ENCODE data around the gene PLOD3.
"Not testable (repeated sequence)": the region's sequence is repeated elsewhere in the genome, so short reads cannot be mapped to it uniquely, and the experiment has no call there.

PLOD3 gene

GRCh38 chr7:101217388-101218235 is at the start of gene PLOD3, which contains the start of gene ZNHIT1:
Gene PLOD3 (minus strand): TSS chr7:101217581. CDS start chr7:101217274, 307 bp downstream.
Gene ZNHIT1 (plus strand): TSS chr7:101218165. CDS start chr7:101218196, 31 bp downstream.
- DNase-seq, result peak; percentile 97

DNA sequence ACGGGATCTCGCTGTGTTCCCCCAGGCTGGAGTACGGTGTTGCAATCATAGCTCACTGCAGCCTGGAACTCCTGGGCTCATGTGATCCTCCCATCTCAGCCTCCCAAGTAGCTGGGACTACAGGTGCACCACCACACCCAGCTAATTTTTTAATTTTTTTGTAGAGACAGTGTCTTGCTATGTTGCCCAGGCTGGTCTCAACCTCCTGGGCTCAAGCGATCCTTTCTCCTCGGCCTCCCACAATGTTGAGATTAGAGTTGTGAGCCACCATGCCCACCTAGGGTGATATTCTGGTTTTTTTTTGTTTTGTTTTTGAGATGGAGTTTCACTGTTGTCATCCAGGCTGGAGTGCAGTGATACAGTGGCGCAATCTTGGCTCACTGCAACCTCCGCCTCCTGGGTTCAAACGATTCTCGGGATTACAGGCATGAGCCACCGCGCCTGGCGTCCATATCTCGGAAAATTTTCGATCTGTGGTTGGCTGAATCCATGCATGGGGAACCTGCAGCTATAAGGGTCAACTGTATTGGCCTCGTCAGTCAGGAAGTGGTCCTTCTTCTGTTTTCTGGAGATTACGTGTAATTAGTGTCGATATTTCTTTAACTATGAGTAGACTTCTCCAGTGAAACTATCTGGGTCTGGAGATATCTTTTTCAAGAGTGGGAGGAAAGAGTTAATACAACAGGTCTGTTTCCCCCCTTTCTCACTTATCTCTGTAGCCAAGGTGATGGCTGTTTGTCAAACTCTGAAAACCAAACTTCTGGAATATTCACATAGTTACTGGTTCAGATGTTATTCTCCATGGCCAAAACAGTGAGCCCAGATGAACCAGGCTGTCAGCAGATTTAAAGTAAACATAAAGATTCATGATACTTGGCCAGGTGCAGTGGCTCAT is 48.5 kb upstream of the PLOD3 start:
- no peak for DNase-seq

- DNase-seq, result not testable (repeated sequence)
Observed at GRCh38 chr7:101264102-101264706, 46.8 kb upstream of the PLOD3 start.

DNA sequence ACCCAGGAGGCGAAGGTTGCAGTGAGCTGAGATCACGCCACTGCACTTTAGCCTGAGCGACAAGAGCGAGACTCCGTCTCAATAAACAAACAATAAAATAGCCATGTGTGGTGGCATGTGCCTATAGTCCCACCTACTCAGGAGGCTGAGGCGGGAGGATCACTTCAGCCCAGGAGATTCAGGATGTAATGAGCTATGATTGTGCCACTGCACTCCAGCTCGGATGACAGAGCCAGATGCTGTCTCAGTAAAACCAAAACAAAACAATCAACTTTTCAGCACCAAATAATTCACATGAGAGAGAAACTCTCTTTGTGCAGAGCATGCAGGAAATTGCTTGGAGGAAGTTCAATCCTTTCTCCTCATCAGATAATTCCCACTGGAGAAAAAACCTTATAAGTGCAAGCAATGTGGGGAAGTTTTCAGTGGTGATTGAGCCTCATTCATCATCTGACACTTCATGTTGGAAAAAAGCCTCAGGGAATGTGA is 40.9 kb upstream of the PLOD3 start:
- DNase-seq, result no peak

DNA sequence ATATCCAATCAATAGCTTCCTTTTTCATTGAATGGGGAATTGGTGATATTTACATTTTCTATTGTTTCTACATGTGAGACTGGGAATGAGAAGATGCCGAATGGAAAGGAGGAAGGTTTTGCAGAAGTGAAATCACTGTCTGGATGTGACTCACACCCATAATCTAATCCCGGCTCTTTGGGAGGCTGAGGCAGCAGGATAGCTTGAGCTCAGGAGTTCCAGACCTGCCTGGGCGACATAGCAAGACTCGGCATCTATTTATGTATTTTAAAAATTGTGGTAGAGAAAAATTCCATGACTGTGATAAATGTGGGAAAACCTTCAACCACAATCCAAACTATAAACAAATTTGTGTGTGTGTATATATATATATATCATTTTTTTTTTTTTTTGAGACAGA is 38.4 kb upstream of the PLOD3 start:
- no peak for DNase-seq

DNA sequence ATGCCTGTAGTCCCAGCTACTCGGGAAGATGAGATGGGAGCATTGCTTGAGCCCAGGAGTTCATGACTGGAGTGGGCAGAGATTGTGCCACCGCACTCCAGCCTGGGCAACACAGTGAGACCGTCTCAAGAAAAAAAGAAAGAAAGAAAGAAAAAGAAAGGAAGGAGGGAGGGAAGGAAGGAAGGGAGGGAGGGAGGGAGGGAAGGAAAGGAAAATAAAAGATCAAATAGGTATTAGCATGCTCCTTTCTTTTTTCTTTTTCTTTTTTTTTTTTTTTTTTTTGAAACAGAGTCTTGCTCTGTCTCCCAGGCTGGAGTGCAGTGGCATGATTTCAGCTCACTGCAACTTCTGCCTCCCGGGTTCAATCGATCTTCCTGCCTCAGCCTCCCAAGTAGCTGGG is 35.8 kb upstream of the PLOD3 start:
- DNase-seq, result not testable (repeated sequence)

GRCh38 chr7:101251871-101252659 is 34.7 kb upstream of the PLOD3 start:
- DNase-seq, result peak; percentile 99

DNA sequence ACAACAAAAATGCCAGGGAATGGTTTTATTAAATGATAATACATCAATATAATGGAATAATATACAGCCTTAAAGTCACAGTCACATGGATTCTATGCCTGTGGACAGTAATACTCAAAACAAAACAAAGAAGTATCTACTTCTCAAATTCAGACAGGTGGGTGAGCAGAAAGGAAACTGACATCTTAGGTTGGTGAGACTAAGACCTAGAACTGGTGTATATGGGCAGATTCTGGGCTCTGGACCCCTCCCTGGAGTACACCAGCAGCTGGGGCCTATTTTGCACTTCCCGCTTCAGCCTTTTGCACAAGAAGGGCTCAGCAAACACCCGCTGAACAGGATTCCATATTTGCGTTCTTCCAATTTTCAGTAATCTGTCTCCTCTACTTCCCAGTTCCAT is 32.9 kb upstream of the PLOD3 start:
- DNase-seq, result peak; percentile 31

- DNase-seq, result no peak
Observed at GRCh38 chr7:101248276-101248675, 30.9 kb upstream of the PLOD3 start.

- no peak for DNase-seq
Observed at GRCh38 chr7:101245147-101245668, 27.8 kb upstream of the PLOD3 start.

GRCh38 chr7:101244375-101245146 is 27.2 kb upstream of the PLOD3 start, which contains the start of gene FIS1:
Gene FIS1 (minus strand): TSS chr7:101245081. CDS start chr7:101245004, 77 bp downstream.
- peak; percentile 96 for DNase-seq

DNA sequence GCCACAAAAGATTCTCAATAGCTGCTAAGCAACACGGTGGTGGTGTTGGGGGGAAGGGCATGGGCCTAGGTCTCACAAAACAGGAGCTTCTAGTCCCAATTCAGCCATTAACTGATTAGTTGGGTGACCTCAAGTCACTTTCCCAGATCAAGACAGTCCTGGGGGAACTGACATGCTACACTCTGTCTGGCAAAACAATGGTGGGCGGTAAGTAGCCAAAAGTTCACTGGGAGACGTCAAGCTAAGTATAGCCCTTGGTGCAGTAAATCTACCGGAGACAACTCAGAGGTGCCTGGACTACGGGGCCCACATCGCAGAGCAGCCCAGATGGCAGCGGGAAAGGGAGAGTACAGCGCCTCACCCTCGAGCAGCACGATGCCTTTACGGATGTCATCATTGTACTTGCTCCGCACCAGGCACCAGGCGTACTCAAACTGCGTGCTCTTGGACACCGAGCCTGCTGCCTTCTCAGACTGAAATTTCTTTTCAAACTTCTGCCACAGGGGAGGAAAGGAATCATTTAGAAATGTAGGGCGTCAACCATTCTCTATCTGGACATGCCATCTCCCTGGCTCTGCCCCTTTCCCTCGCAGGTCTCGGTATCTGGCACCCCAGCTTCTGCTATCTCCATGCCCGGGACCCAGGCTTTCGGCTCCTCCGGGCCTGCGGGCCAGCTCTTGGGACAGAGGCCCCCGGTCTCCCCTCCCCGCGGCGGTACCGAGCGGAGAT is 26.4 kb upstream of the PLOD3 start:
- DNase-seq, result no peak

GRCh38 chr7:101241443-101242349 is 24.3 kb upstream of the PLOD3 start:
- DNase-seq, result no peak

GRCh38 chr7:101241015-101241363 is 23.6 kb upstream of the PLOD3 start:
- DNase-seq, result no peak

DNA sequence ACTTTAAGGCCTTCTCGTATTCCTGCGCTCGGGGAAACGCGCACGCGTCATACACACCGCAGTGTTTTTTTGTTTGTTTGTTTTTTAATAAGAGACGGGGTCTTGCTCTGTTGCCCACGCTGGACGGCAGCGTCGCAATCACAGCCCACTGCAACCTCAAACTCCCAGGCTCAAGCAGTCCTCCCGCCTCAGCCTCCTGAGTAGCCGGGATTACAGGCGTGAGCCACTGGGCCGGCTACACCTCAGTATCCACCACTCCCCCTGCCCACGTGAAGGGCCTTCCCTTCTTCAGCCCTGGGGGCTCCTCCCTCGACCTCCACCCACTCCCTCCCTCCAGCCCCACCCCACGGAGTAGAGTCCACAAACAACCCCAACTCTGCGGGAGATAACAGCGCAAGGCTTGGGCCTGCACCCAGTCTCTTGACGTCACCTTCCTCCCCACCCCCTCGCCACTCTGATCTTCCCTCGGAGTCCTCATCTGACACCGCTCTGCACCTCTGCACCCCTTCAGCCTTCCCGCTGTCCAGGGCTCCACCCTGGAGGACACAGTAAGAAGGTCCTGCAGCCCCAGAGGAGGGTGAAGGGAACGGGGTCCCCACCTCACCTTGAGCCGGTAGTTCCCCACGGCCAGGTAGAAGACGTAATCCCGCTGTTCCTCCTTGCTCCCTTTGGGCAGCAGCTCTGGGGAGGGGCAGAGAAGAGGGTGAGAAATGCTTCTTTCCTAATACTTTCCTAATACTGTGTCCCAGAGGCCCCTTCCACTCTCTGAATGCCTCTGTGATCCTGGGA is 23.0 kb upstream of the PLOD3 start:
- DNase-seq, result no peak

DNA sequence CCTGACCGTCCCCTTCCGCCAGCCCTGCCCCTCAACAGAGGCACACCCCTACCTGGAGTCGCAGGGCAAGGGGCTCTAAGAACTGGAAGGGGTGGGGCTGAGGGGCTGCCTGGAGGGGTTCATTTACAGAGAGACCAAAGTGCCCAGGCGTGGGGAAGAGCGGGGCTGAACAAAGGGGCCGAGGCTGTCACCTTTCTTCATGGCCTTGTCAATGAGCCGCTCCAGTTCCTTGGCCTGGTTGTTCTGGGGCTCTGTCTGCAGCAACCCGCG is 22.5 kb upstream of the PLOD3 start:
- DNase-seq, result no peak

GRCh38 chr7:101239191-101239950 is 22.0 kb upstream of the PLOD3 start:
- DNase-seq, result no peak

Data from activated CD4-positive, alpha-beta T cell treated with anti-CD3 and anti-CD28 coated beads, Interleukin-10, Interleukin-2, amounts not matched to agents 100 ng/mL and 50 ng/mL, durations not matched to agents 16 hours and 8 hours (primary cell).